Keratinocyte (primary cell): ENCODE data around the gene MICOS13. TPM values are rescaled to one million over a fixed set of nuclear protein-coding genes. Genes with fewer than 3 reads are reported as not detected.

ENCODE experiments used
- DNase-seq: peaks from one replicate; pipeline ENCODE4 v3.0.0-alpha.2; 2011; ENCODE audit warnings: low read depth, missing footprints, low spot score
- FAIRE-seq: peaks from 2 replicates; lab custom pipeline; 2011; peaks lifted over from hg19 to GRCh38; lab: Jason Lieb, UNC
- H2AFZ ChIP-seq: 2 replicates; pipeline ENCODE4 v1.6.0; 2012; ENCODE audit warnings: low read length, control low read depth, inconsistent platforms; ENCODE audit not compliant: control insufficient read depth
- H3K27ac ChIP-seq: 2 replicates; pipeline ENCODE4 v1.5.1; 2011; ENCODE audit warnings: low read length; ENCODE audit not compliant: control insufficient read depth, insufficient read depth
- H3K27me3 ChIP-seq: 3 replicates; pipeline ENCODE4 v1.6.0; 2011; ENCODE audit warnings: low read length; ENCODE audit not compliant: control insufficient read depth, insufficient read depth; ENCODE audit errors: extremely low read depth
- H3K36me3 ChIP-seq, 2 experiments: 2 replicates in 1 of 2; 3 replicates in 1 of 2; pipeline ENCODE4 v1.5.1; 2011; ENCODE audit warnings: low read length in 2 of 2, mild to moderate bottlenecking in 1 of 2; ENCODE audit not compliant: control insufficient read depth in 2 of 2, insufficient read depth in 2 of 2; ENCODE audit errors: extremely low read depth in 1 of 2
- H3K4me1 ChIP-seq: 3 replicates; pipeline ENCODE4 v1.5.1; 2011; ENCODE audit warnings: low read length; ENCODE audit not compliant: control insufficient read depth, insufficient read depth; ENCODE audit errors: extremely low read depth
- H3K4me2 ChIP-seq: 3 replicates; pipeline ENCODE4 v1.6.0; 2011; ENCODE audit warnings: low read depth, low read length; ENCODE audit not compliant: control insufficient read depth, insufficient read depth; ENCODE audit errors: extremely low read depth
- H3K4me3 ChIP-seq, 3 experiments: fragments of 200-600 bp in 1 of 3; sonication (generic) in 1 of 3; 2 replicates in 2 of 3; 3 replicates in 1 of 3; pipeline ENCODE4 v1.5.1; 2011 to 2016; ENCODE audit warnings: low read length in 3 of 3, mild to moderate bottlenecking in 3 of 3, control low read depth in 2 of 3, inconsistent platforms in 1 of 3, low read depth in 1 of 3, mixed read lengths in 1 of 3, mixed run types in 1 of 3, moderate library complexity in 1 of 3; ENCODE audit not compliant: control insufficient read depth in 2 of 3, insufficient read depth in 2 of 3; ENCODE audit errors: extremely low read depth in 1 of 3
- H3K79me2 ChIP-seq: 2 replicates; pipeline ENCODE4 v1.6.0; 2012; ENCODE audit warnings: low read length; ENCODE audit not compliant: control insufficient read depth, insufficient read depth
- H3K9ac ChIP-seq: 3 replicates; pipeline ENCODE4 v1.6.0; 2011; ENCODE audit warnings: low read length; ENCODE audit not compliant: control insufficient read depth, insufficient read depth; ENCODE audit errors: extremely low read depth
- H3K9me1 ChIP-seq: 3 replicates; pipeline ENCODE4 v1.6.0; 2011; ENCODE audit warnings: low read length; ENCODE audit not compliant: control insufficient read depth, insufficient read depth; ENCODE audit errors: extremely low read depth
- H3K9me3 ChIP-seq: 2 replicates; pipeline ENCODE4 v1.5.1; 2012; ENCODE audit warnings: low read depth, low read length; ENCODE audit not compliant: control insufficient read depth
- H4K20me1 ChIP-seq: 3 replicates; pipeline ENCODE4 v1.6.0; 2011; ENCODE audit warnings: low read length; ENCODE audit not compliant: control insufficient read depth, insufficient read depth; ENCODE audit errors: extremely low read depth
- EZH2 ChIP-seq: IDR thresholded peaks from one replicate; pipeline ENCODE4 v1.6.1; 2012; ENCODE audit warnings: inconsistent platforms, mild to moderate bottlenecking, low read length, moderate library complexity
- dilution Hi-C: fragments of 300-500 bp; cut with MboI; formaldehyde crosslinking; loops from one replicate; pipeline ENCODE4 v1.7.0; 2020; ENCODE audit warnings: low sequenced_read_pairs; ENCODE audit not compliant: extremely low pct_ligation_motif_present
- polyA plus RNA-seq, 5 experiments: library from polyadenylated mRNA; depleted of rRNA in 3 of 5; stranded (reverse) in 3 of 5; stranded (forward) in 1 of 5; unstranded in 1 of 5; fragments of >200 nt; gene quantifications; 1 replicate in 1 of 5; 2 replicates in 3 of 5; 3 replicates in 1 of 5; pipeline versions ENCODE4 v1.2.1 to v1.2.3, GENCODE V29; 2011 to 2012; ENCODE audit warnings: missing spikeins in 2 of 5, low read depth in 1 of 5, low replicate concordance in 1 of 5
- TF ChIP-seq, protein P1 (sequence below), 3 experiments: IDR thresholded peaks in 1 of 3; conservative IDR thresholded peaks in 1 of 3; optimal IDR thresholded peaks in 1 of 3; 2 replicates in 2 of 3; 3 replicates in 1 of 3; pipeline versions ENCODE3 to v1.5.1; 2011; ENCODE audit warnings: low read length in 3 of 3, mild to moderate bottlenecking in 3 of 3, moderate library complexity in 2 of 3, control low read depth in 1 of 3, inconsistent platforms in 1 of 3; ENCODE audit not compliant: insufficient read depth in 2 of 3; ENCODE audit errors: extremely low read depth in 1 of 3

The MICOS13 gene
- polyA plus RNA-seq, 1 donor (not counting 4 experiments of a cell fraction or from before 2014, with no cell fraction given): 35.2 TPM

GRCh38 chr19:5679289-5680083 lies 830 bp downstream of the MICOS13 start:
- Histone ChIP-seq H3K27me3 (no peaks in the 10 kb centered on the region), H3K9ac (peak overlapping the region; percentile 85), H3K4me1 (peaks cover 18% of the 10 kb centered on the region), H3K4me3 (peak overlapping the region; percentile 94 to 99 (median 95)), H3K36me3 (peaks cover 4 to 8% of the 10 kb centered on the region in 2 experiments), H3K27ac (peak overlapping the region; percentile 88), H3K4me2 (peak overlapping the region; percentile 90), H3K9me3 (no peaks in the 10 kb centered on the region), H3K79me2 (peaks cover 10% of the 10 kb centered on the region), H4K20me1 (no peaks in the 10 kb centered on the region), H2AFZ (peak overlapping the region; percentile 85), H3K9me1 (no peaks in the 10 kb centered on the region)
- no peak for DNase-seq
- dilution Hi-C loops: no loop called here
- no peak for TF ChIP-seq EZH2
- TF ChIP-seq, protein P1, sequence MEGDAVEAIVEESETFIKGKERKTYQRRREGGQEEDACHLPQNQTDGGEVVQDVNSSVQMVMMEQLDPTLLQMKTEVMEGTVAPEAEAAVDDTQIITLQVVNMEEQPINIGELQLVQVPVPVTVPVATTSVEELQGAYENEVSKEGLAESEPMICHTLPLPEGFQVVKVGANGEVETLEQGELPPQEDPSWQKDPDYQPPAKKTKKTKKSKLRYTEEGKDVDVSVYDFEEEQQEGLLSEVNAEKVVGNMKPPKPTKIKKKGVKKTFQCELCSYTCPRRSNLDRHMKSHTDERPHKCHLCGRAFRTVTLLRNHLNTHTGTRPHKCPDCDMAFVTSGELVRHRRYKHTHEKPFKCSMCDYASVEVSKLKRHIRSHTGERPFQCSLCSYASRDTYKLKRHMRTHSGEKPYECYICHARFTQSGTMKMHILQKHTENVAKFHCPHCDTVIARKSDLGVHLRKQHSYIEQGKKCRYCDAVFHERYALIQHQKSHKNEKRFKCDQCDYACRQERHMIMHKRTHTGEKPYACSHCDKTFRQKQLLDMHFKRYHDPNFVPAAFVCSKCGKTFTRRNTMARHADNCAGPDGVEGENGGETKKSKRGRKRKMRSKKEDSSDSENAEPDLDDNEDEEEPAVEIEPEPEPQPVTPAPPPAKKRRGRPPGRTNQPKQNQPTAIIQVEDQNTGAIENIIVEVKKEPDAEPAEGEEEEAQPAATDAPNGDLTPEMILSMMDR (optimal IDR thresholded peaks at IDR 0.05 in 1 of 3, IDR thresholded peaks at IDR 0.05 in 1 of 3, conservative IDR thresholded peaks at IDR 0.05 in 1 of 3; ENCODE audit: extremely low read depth in 1 of 3, insufficient read depth in 2 of 3, low read length in 3 of 3): no peak
- peak; percentile 69 for FAIRE-seq

GRCh38 chr19:5678071-5678718 lies 2.1 kb downstream of the MICOS13 start:
- peaks cover 4 to 8% of the 10 kb centered on the region in 2 experiments for H3K36me3 ChIP-seq
- DNase-seq (no peak), FAIRE-seq (no peak)
- H3K27ac ChIP-seq: no peak overlapping the region
- peaks cover 10% of the 10 kb centered on the region for H3K79me2 ChIP-seq
- dilution Hi-C loops: no loop called here
- H3K9ac ChIP-seq: no peak overlapping the region
- H3K9me3 ChIP-seq: no peaks in the 10 kb centered on the region
- H3K9me1 ChIP-seq: no peaks in the 10 kb centered on the region
- no peak overlapping the region for H3K4me3 ChIP-seq
- peaks cover 18% of the 10 kb centered on the region for H3K4me1 ChIP-seq
- no peaks in the 10 kb centered on the region for H3K27me3 ChIP-seq
- no peak for TF ChIP-seq EZH2
- TF ChIP-seq, protein P1 (optimal IDR thresholded peaks at IDR 0.05 in 1 of 3, IDR thresholded peaks at IDR 0.05 in 1 of 3, conservative IDR thresholded peaks at IDR 0.05 in 1 of 3; ENCODE audit: extremely low read depth in 1 of 3, insufficient read depth in 2 of 3, low read length in 3 of 3): no peak
- H2AFZ ChIP-seq: no peak overlapping the region
- H3K4me2 ChIP-seq: no peak overlapping the region
- H4K20me1 ChIP-seq: no peaks in the 10 kb centered on the region
